Vagina (tissue), 2 donors: ENCODE data around the gene ADAD1.

ENCODE experiments used
- CTCF ChIP-seq, 3 experiments: fragments of 450-650 bp in 2 of 3; fragments of 200-600 bp in 1 of 3; sonication (generic) in 1 of 3; IDR thresholded peaks; one replicate each; pipeline ENCODE4 v1.5.1; 2017 to 2019; ENCODE audit warnings: antibody characterized with exemption in 3 of 3, mild to moderate bottlenecking in 2 of 3, moderate library complexity in 2 of 3
- POLR2A ChIP-seq, 2 donors: fragments of 450-650 bp; IDR thresholded peaks; one replicate each; pipeline ENCODE4 v1.6.1; 2017; ENCODE audit warnings: antibody characterized with exemption in 2 of 2, mild to moderate bottlenecking in 2 of 2, moderate library complexity in 2 of 2
- POLR2AphosphoS5 ChIP-seq, 2 donors: sonication (generic); formaldehyde crosslinking; IDR thresholded peaks; one replicate each; pipeline ENCODE4 v1.9.0; 2017; ENCODE audit warnings: antibody characterized with exemption in 2 of 2, mild to moderate bottlenecking in 2 of 2, low read depth in 1 of 2; ENCODE audit not compliant: insufficient read depth in 1 of 2

DNA sequence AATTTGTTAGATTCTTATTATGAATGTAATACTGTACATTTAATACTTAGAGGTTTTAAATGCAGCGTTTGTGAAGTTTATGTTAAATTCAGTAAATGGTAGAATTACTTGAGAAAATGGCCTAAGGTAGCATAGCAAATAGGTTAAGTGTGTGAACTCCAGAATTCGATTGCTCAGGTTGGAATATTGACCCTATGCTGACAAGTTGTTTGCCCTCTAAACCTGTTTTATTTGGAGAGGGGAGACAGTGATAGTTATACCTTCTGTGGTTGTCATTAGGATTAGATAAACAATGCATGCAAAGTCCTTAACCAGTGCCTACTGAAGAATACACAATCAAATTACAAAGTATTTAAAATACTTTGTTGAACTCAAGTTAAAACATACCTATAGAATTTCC lies 5.4 kb downstream of the ADAD1 start:
- TF ChIP-seq POLR2A (IDR thresholded peaks at IDR 0.05) (no peak), CTCF (IDR thresholded peaks at IDR 0.05) (no peak), POLR2AphosphoS5 (IDR thresholded peaks at IDR 0.05; ENCODE audit: insufficient read depth in 1 of 2, low read depth in 1 of 2) (no peak)
